Measurements from ENCODE around the gene FLNB. TPM values are rescaled to one million over a fixed set of nuclear protein-coding genes. Genes with fewer than 3 reads are reported as not detected.

The FLNB gene
- total and polyA plus RNA-seq, 2 of the 13 experiments (the other 11 are each of a cell fraction or from before 2014, with no cell fraction given) = 106 to 130 TPM

DNA sequence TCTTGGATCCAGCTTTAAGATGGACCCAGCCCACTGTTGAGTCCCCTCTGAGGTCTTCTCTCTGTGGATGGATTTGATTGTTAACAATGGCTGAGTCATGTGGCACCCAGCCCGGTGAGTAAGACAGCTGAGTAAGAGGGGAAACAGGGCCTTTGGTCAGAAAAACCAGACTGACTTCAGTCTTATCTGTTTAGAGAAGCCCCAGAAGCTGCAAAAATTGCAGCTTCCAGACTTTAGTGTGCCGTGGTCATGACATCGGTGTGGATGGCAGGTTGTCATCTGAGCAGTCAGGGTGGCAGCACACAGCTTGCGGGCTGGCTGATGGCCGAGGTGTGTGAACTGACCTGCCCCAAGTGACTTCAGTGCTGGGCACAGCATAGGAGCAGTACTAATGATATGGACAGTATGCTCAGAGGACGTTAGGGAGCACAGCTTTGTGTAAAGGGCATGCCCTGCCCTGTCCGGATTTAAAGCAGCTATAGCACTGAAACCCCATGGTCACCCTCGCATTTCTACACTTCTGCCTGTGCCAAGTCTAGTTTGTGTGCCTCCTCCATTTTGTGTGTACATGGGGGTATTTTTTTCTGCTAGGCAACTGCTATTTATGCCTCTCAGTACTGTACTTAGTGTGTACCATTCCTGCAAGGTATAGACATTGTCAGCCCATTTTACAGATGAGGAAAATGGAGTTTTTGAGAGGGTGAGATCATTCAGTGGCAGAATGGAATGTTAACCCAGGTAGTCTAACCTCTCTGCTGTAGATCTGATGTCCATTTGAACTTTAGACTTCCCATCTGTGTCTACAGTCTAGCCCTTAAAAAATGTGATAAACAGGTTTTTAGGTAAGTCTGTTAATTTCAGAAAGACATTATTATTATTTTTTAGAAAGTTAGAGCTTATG lies 44.4 kb downstream of the FLNB start (continued):
- TF ChIP-seq ZNF430 (CRISPR knock-in tag; IDR thresholded peaks at IDR 0.05) = 0 out of 2 replicates have a peak, but pooled peaks have one; percentile 44
- TF ChIP-seq ZNF678 (CRISPR knock-in tag; IDR thresholded peaks at IDR 0.05) = no peak
- no peak for TF ChIP-seq ZC3H13 (CRISPR knock-in tag; IDR thresholded peaks at IDR 0.05)
- TF ChIP-seq ZNF709 (CRISPR knock-in tag; IDR thresholded peaks at IDR 0.05) = no peak
- TF ChIP-seq, protein P1, sequence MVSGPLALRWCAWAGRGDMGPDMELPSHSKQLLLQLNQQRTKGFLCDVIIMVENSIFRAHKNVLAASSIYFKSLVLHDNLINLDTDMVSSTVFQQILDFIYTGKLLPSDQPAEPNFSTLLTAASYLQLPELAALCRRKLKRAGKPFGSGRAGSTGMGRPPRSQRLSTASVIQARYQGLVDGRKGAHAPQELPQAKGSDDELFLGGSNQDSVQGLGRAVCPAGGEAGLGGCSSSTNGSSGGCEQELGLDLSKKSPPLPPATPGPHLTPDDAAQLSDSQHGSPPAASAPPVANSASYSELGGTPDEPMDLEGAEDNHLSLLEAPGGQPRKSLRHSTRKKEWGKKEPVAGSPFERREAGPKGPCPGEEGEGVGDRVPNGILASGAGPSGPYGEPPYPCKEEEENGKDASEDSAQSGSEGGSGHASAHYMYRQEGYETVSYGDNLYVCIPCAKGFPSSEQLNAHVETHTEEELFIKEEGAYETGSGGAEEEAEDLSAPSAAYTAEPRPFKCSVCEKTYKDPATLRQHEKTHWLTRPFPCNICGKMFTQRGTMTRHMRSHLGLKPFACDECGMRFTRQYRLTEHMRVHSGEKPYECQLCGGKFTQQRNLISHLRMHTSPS (CRISPR knock-in tag; IDR thresholded peaks at IDR 0.05; ENCODE audit: low read depth) = peak; percentile 43
- TF ChIP-seq ZNF619 (CRISPR knock-in tag; IDR thresholded peaks at IDR 0.05) = no peak
- no peak for TF ChIP-seq ZFP41 (CRISPR knock-in tag; IDR thresholded peaks at IDR 0.05; ENCODE audit: borderline replicate concordance)
- TF ChIP-seq, protein P2, sequence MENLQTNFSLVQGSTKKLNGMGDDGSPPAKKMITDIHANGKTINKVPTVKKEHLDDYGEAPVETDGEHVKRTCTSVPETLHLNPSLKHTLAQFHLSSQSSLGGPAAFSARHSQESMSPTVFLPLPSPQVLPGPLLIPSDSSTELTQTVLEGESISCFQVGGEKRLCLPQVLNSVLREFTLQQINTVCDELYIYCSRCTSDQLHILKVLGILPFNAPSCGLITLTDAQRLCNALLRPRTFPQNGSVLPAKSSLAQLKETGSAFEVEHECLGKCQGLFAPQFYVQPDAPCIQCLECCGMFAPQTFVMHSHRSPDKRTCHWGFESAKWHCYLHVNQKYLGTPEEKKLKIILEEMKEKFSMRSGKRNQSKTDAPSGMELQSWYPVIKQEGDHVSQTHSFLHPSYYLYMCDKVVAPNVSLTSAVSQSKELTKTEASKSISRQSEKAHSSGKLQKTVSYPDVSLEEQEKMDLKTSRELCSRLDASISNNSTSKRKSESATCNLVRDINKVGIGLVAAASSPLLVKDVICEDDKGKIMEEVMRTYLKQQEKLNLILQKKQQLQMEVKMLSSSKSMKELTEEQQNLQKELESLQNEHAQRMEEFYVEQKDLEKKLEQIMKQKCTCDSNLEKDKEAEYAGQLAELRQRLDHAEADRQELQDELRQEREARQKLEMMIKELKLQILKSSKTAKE (CRISPR knock-in tag; IDR thresholded peaks at IDR 0.05; ENCODE audit: borderline replicate concordance) = no peak
- TF ChIP-seq ZNF782 (CRISPR knock-in tag; IDR thresholded peaks at IDR 0.05; ENCODE audit: borderline replicate concordance) = no peak
- no peak for TF ChIP-seq ZSCAN9 (CRISPR knock-in tag; IDR thresholded peaks at IDR 0.05; ENCODE audit: borderline replicate concordance)
- TF ChIP-seq, protein P3, sequence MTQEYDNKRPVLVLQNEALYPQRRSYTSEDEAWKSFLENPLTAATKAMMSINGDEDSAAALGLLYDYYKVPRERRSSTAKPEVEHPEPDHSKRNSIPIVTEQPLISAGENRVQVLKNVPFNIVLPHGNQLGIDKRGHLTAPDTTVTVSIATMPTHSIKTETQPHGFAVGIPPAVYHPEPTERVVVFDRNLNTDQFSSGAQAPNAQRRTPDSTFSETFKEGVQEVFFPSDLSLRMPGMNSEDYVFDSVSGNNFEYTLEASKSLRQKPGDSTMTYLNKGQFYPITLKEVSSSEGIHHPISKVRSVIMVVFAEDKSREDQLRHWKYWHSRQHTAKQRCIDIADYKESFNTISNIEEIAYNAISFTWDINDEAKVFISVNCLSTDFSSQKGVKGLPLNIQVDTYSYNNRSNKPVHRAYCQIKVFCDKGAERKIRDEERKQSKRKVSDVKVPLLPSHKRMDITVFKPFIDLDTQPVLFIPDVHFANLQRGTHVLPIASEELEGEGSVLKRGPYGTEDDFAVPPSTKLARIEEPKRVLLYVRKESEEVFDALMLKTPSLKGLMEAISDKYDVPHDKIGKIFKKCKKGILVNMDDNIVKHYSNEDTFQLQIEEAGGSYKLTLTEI (CRISPR knock-in tag; conservative IDR thresholded peaks at IDR 0.05) = no peak
- no peak for TF ChIP-seq GATA4 (IDR thresholded peaks at IDR 0.05; ENCODE audit: borderline replicate concordance, low read depth)
- no peak for TF ChIP-seq ZNF543 (CRISPR knock-in tag; IDR thresholded peaks at IDR 0.05)
- TF ChIP-seq, protein P4, sequence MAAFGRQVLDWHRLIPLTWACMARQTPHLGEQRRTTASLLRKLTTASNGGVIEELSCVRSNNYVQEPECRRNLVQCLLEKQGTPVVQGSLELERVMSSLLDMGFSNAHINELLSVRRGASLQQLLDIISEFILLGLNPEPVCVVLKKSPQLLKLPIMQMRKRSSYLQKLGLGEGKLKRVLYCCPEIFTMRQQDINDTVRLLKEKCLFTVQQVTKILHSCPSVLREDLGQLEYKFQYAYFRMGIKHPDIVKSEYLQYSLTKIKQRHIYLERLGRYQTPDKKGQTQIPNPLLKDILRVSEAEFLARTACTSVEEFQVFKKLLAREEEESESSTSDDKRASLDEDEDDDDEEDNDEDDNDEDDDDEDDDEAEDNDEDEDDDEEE (CRISPR knock-in tag; IDR thresholded peaks at IDR 0.05) = no peak
- TF ChIP-seq, protein P5, sequence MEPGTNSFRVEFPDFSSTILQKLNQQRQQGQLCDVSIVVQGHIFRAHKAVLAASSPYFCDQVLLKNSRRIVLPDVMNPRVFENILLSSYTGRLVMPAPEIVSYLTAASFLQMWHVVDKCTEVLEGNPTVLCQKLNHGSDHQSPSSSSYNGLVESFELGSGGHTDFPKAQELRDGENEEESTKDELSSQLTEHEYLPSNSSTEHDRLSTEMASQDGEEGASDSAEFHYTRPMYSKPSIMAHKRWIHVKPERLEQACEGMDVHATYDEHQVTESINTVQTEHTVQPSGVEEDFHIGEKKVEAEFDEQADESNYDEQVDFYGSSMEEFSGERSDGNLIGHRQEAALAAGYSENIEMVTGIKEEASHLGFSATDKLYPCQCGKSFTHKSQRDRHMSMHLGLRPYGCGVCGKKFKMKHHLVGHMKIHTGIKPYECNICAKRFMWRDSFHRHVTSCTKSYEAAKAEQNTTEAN (CRISPR knock-in tag; conservative IDR thresholded peaks at IDR 0.05) = no peak
- TF ChIP-seq, protein P6, sequence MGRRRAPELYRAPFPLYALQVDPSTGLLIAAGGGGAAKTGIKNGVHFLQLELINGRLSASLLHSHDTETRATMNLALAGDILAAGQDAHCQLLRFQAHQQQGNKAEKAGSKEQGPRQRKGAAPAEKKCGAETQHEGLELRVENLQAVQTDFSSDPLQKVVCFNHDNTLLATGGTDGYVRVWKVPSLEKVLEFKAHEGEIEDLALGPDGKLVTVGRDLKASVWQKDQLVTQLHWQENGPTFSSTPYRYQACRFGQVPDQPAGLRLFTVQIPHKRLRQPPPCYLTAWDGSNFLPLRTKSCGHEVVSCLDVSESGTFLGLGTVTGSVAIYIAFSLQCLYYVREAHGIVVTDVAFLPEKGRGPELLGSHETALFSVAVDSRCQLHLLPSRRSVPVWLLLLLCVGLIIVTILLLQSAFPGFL (CRISPR knock-in tag; IDR thresholded peaks at IDR 0.05) = no peak
- no peak for TF ChIP-seq ZNF781 (CRISPR knock-in tag; IDR thresholded peaks at IDR 0.05; ENCODE audit: borderline replicate concordance, not compliant biosample characterization)
- TF ChIP-seq ZNF615 (CRISPR knock-in tag; IDR thresholded peaks at IDR 0.05; ENCODE audit: borderline replicate concordance) = no peak
